22Rv1 (cell line): ENCODE data around the gene KL.

Source experiments
- ZFX ChIP-seq: fragments of 450-650 bp; IDR thresholded peaks from 2 replicates; pipeline ENCODE4 v1.6.1; 2017; ENCODE audit warnings: antibody characterized with exemption, borderline replicate concordance
- TF ChIP-seq, protein P1 (sequence below): fragments of 450-650 bp; IDR thresholded peaks from 2 replicates; pipeline ENCODE4 v1.5.1; 2017; ENCODE audit warnings: mild to moderate bottlenecking

DNA sequence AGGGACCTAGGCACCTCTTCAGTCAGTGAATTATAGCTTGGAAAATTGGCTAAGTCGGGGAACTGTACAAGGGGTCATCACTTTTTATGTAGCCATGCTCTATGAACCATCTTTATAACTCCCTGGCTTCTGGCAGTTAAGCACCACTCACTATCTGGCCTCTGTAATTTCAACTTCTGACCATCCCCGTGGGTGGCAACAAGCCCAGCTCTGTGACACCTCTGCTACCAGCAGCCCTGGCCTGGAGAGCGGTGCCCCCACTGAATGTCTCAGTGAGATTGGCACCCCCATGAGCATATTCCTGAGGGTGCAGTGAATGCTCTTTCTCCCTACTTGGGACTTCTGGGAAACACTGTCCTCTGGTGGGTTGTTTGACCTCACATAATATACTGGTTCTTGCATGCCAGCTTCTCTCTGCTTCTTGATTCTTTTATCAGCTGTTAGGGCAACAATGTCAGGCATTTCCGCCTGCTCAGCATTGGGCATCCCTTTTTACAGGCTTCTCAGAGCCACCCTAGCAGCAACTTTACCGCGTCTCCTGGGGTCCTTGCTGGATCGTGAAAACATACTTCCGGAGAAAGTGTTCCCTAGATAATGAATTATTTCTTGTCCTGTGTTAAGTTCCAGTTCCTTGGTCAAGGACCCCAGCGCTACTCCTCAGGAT, 10.4 kb downstream of the KL start:
- TF ChIP-seq, protein P1, sequence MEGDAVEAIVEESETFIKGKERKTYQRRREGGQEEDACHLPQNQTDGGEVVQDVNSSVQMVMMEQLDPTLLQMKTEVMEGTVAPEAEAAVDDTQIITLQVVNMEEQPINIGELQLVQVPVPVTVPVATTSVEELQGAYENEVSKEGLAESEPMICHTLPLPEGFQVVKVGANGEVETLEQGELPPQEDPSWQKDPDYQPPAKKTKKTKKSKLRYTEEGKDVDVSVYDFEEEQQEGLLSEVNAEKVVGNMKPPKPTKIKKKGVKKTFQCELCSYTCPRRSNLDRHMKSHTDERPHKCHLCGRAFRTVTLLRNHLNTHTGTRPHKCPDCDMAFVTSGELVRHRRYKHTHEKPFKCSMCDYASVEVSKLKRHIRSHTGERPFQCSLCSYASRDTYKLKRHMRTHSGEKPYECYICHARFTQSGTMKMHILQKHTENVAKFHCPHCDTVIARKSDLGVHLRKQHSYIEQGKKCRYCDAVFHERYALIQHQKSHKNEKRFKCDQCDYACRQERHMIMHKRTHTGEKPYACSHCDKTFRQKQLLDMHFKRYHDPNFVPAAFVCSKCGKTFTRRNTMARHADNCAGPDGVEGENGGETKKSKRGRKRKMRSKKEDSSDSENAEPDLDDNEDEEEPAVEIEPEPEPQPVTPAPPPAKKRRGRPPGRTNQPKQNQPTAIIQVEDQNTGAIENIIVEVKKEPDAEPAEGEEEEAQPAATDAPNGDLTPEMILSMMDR: no peak
- no peak for TF ChIP-seq ZFX
